ENCODE data around the gene PIP5K1B. TPM values are rescaled to one million over a fixed set of nuclear protein-coding genes. Genes with fewer than 3 reads are reported as not detected.

Gene PIP5K1B
- total and polyA plus RNA-seq, 7 donors, result 10.3 to 72.6 (median 23.5) TPM

GRCh38 chr9:68896486-68896885 lies 191.4 kb downstream of the PIP5K1B start:
- DNase-seq, result no peak
- H3K36me3 ChIP-seq, result no peaks in the 10 kb centered on the region
- 66 to 81% methylated on average over 1 of the region's 1 CpG for WGBS, 2 donors
- intact Hi-C loops (cut with DNase I), result loop anchor here (10.0 kb wide), 1 partner anchor 312 kb away; no protein-coding TSS in a partner anchor
- H3K27me3 ChIP-seq, result no peaks in the 10 kb centered on the region
- peak overlapping the region in 1 of 4 donors; percentile 11 for H3K27ac ChIP-seq
- H3K9me3 ChIP-seq, result no peaks in the 10 kb centered on the region
- no peak overlapping the region for H3K4me3 ChIP-seq
- TF ChIP-seq EP300 (IDR thresholded peaks at IDR 0.05) (no peak), CTCF (IDR thresholded peaks at IDR 0.05) (no peak), POLR2A (IDR thresholded peaks at IDR 0.05) (no peak), POLR2AphosphoS5 (IDR thresholded peaks at IDR 0.05) (no peak)
- H3K4me1 ChIP-seq, result no peaks in the 10 kb centered on the region

- H3K27ac ChIP-seq, result no peak overlapping the region
- no peak overlapping the region for H3K4me3 ChIP-seq
- H3K4me1 ChIP-seq, result no peaks in the 10 kb centered on the region
- no peak for DNase-seq
- 67 to 69% methylated on average over 5 of the region's 5 CpGs for WGBS, 2 donors
- H3K9me3 ChIP-seq, result no peaks in the 10 kb centered on the region
- no peaks in the 10 kb centered on the region for H3K36me3 ChIP-seq
- TF ChIP-seq CTCF (IDR thresholded peaks at IDR 0.05) (no peak), POLR2A (IDR thresholded peaks at IDR 0.05) (no peak), POLR2AphosphoS5 (IDR thresholded peaks at IDR 0.05) (no peak), EP300 (IDR thresholded peaks at IDR 0.05) (no peak)
- no peaks in the 10 kb centered on the region for H3K27me3 ChIP-seq
- intact Hi-C loops (cut with DNase I), result loop anchor here (10.0 kb wide), 1 partner anchor 313 kb away; no protein-coding TSS in a partner anchor
These were observed 192.6 kb downstream of the PIP5K1B start for GRCh38 chr9:68897577-68898145.

GRCh38 chr9:68898781-68899439 lies 193.9 kb downstream of the PIP5K1B start:
- TF ChIP-seq CTCF (IDR thresholded peaks at IDR 0.05), result no peak
- TF ChIP-seq POLR2AphosphoS5 (IDR thresholded peaks at IDR 0.05), result no peak
- no peak for TF ChIP-seq POLR2A (IDR thresholded peaks at IDR 0.05)
- no peak for TF ChIP-seq EP300 (IDR thresholded peaks at IDR 0.05)
- no peaks in the 10 kb centered on the region for H3K36me3 ChIP-seq
- intact Hi-C loops (cut with DNase I), result loop anchor here (10.0 kb wide), 1 partner anchor 314 kb away; no protein-coding TSS in a partner anchor
- no peak overlapping the region for H3K4me3 ChIP-seq
- H3K4me1 ChIP-seq, result no peaks in the 10 kb centered on the region
- 78 to 88% methylated on average over 6 of the region's 6 CpGs for WGBS, 2 donors
- no peak overlapping the region for H3K27ac ChIP-seq
- no peaks in the 10 kb centered on the region for H3K27me3 ChIP-seq
- no peaks in the 10 kb centered on the region for H3K9me3 ChIP-seq
- no peak for DNase-seq

- H3K4me1 ChIP-seq, result no peaks in the 10 kb centered on the region
- no peak overlapping the region for H3K27ac ChIP-seq
- no peaks in the 10 kb centered on the region for H3K27me3 ChIP-seq
- DNase-seq, result no peak
- 82 to 89% methylated on average over 6 of the region's 6 CpGs for WGBS, 2 donors
- H3K36me3 ChIP-seq, result no peaks in the 10 kb centered on the region
- no peak overlapping the region for H3K4me3 ChIP-seq
- TF ChIP-seq POLR2A (IDR thresholded peaks at IDR 0.05) (no peak), CTCF (IDR thresholded peaks at IDR 0.05) (no peak), EP300 (IDR thresholded peaks at IDR 0.05) (no peak), POLR2AphosphoS5 (IDR thresholded peaks at IDR 0.05) (no peak)
- H3K9me3 ChIP-seq, result no peaks in the 10 kb centered on the region
- intact Hi-C loops (cut with DNase I), result no loop called here
These were observed 199.4 kb downstream of the PIP5K1B start for GRCh38 chr9:68904454-68904853.

Data from sigmoid colon (tissue), 7 donors.